Keratinocyte (primary cell): ENCODE results near the gene ZFX.

Experiments used
- EZH2 ChIP-seq: IDR thresholded peaks from one replicate; pipeline ENCODE4 v1.6.1; 2012; ENCODE audit warnings: inconsistent platforms, mild to moderate bottlenecking, low read length, moderate library complexity
- TF ChIP-seq, protein P1 (sequence below), 3 experiments: IDR thresholded peaks in 1 of 3; conservative IDR thresholded peaks in 1 of 3; optimal IDR thresholded peaks in 1 of 3; 2 replicates in 2 of 3; 3 replicates in 1 of 3; pipeline versions ENCODE3 to v1.5.1; 2011; ENCODE audit warnings: low read length in 3 of 3, mild to moderate bottlenecking in 3 of 3, moderate library complexity in 2 of 3, control low read depth in 1 of 3, inconsistent platforms in 1 of 3; ENCODE audit not compliant: insufficient read depth in 2 of 3; ENCODE audit errors: extremely low read depth in 1 of 3

DNA sequence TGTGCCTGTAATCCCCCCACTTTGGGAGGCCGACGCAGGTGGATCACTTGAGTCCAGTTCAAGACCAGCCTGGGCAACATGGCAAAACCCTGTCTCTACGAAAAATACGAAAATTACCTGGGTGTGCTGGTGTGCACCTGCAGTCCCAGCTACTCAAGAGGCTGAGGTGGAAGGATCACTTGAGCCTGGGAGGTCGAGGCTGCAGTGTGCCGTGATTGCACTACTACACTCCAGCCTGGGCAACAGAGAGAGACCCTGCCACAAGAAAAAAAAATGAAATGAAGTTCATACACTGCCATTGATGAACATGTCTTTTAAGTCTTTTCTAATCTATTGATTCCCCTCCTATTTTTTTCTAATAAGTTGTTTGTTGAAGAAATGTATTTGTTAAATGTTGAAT is 5.0 kb upstream of the ZFX start:
- TF ChIP-seq, protein P1, sequence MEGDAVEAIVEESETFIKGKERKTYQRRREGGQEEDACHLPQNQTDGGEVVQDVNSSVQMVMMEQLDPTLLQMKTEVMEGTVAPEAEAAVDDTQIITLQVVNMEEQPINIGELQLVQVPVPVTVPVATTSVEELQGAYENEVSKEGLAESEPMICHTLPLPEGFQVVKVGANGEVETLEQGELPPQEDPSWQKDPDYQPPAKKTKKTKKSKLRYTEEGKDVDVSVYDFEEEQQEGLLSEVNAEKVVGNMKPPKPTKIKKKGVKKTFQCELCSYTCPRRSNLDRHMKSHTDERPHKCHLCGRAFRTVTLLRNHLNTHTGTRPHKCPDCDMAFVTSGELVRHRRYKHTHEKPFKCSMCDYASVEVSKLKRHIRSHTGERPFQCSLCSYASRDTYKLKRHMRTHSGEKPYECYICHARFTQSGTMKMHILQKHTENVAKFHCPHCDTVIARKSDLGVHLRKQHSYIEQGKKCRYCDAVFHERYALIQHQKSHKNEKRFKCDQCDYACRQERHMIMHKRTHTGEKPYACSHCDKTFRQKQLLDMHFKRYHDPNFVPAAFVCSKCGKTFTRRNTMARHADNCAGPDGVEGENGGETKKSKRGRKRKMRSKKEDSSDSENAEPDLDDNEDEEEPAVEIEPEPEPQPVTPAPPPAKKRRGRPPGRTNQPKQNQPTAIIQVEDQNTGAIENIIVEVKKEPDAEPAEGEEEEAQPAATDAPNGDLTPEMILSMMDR (optimal IDR thresholded peaks at IDR 0.05 in 1 of 3, IDR thresholded peaks at IDR 0.05 in 1 of 3, conservative IDR thresholded peaks at IDR 0.05 in 1 of 3; ENCODE audit: extremely low read depth in 1 of 3, insufficient read depth in 2 of 3, low read length in 3 of 3), result no peak
- TF ChIP-seq EZH2, result no peak
